GM12892 (cell line): ENCODE measurements around the gene C10orf90.

ENCODE experiments used
- POLR2A ChIP-seq: IDR thresholded peaks from 2 replicates; pipeline ENCODE4 v1.6.1; 2011; ENCODE audit warnings: low read depth, low read length, control low read depth
- TAF1 ChIP-seq: IDR thresholded peaks from 2 replicates; pipeline ENCODE4 v1.6.1; 2011; ENCODE audit warnings: low read depth, mild to moderate bottlenecking, control low read depth, low read length, borderline replicate concordance

DNA sequence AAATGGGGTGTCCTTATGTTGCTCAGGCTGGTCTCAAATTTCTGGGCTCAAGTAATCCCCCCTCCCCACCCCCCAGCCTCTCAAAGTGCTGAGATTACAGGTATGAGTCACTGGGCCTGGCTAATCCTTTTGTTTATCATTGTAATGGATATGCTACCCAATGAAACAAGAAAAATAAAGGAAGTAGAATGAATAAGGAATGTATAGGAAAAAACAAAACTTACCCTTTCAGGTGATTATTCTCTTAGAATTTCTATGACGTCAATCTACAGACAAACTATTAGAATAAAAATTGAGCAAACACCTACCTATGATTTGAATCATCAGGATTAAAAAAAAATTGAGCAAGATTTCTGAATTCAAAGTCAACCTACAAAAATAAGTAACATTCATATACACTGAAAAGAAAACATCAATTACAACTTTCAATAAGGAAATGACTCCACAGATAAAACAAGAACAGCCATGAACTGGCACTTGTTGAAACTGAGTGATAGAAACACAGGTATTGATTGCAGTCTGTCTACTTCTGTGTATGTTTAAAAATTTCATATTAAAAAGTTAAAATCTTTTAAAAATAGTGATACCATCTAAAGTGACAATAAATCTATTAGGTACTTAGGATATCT lies 294.5 kb downstream of the C10orf90 start:
- no peak for TF ChIP-seq POLR2A
- TF ChIP-seq TAF1 = no peak
